C4-2B (cell line): ENCODE measurements around the gene FABP6.

ENCODE experiments used
- ZFX ChIP-seq: fragments of 450-650 bp; IDR thresholded peaks from 2 replicates; pipeline ENCODE4 v1.6.1; 2017
- TF ChIP-seq, protein P1 (sequence below): fragments of 450-650 bp; conservative IDR thresholded peaks from 2 replicates; pipeline ENCODE4 v1.5.1; 2017; ENCODE audit warnings: mild to moderate bottlenecking

DNA sequence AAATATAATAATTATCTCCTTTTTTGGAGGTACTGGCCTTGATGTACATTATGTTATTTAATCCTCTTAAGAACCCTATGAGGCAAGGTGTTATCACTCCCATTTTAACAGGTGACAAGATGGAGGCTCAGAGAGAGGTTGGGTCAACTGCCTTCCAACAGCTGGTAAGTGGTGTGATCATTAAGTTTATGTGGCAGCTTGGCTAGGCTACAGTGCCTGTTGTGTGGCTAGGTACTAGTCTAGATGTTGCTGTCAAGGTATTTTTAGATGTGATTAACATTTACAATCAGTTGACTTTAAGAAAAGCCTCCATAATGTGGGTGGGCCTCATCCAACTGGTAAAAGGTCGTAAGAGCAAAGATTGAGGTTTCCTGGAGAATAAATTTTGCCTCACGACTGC, 21.5 kb downstream of the FABP6 start:
- TF ChIP-seq, protein P1, sequence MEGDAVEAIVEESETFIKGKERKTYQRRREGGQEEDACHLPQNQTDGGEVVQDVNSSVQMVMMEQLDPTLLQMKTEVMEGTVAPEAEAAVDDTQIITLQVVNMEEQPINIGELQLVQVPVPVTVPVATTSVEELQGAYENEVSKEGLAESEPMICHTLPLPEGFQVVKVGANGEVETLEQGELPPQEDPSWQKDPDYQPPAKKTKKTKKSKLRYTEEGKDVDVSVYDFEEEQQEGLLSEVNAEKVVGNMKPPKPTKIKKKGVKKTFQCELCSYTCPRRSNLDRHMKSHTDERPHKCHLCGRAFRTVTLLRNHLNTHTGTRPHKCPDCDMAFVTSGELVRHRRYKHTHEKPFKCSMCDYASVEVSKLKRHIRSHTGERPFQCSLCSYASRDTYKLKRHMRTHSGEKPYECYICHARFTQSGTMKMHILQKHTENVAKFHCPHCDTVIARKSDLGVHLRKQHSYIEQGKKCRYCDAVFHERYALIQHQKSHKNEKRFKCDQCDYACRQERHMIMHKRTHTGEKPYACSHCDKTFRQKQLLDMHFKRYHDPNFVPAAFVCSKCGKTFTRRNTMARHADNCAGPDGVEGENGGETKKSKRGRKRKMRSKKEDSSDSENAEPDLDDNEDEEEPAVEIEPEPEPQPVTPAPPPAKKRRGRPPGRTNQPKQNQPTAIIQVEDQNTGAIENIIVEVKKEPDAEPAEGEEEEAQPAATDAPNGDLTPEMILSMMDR: no peak
- TF ChIP-seq ZFX: no peak
